Stimulated activated CD4-positive, alpha-beta T cell treated with anti-CD3 and anti-CD28 coated beads, Interleukin-4, amount 100 ng/mL, for 4 hours (primary cell): Measurements from ENCODE around the gene MBL2.

ENCODE experiments used
- DNase-seq, 2 experiments: peaks; one replicate each; pipeline ENCODE4 v3.0.0-alpha.2; 2020

Gene MBL2

GRCh38 chr10:52771534-52772445 is 794 bp downstream of the MBL2 start:
- no peak for DNase-seq

- DNase-seq = no peak
Observed at GRCh38 chr10:52770904-52771303, 1.7 kb downstream of the MBL2 start.

GRCh38 chr10:52769966-52770365 is 2.6 kb downstream of the MBL2 start:
- no peak for DNase-seq

GRCh38 chr10:52768001-52768532 is 4.5 kb downstream of the MBL2 start:
- DNase-seq = no peak

- no peak for DNase-seq
Observed at GRCh38 chr10:52762088-52762487, 10.5 kb downstream of the MBL2 start.

- DNase-seq = no peak
Observed at GRCh38 chr10:52759154-52759553, 13.4 kb downstream of the MBL2 start.

GRCh38 chr10:52758406-52758805 is 14.2 kb downstream of the MBL2 start:
- no peak for DNase-seq

- DNase-seq = no peak
Observed at GRCh38 chr10:52757773-52758172, 14.8 kb downstream of the MBL2 start.

- no peak for DNase-seq
Observed at GRCh38 chr10:52756966-52757365, 15.6 kb downstream of the MBL2 start.

GRCh38 chr10:52756295-52756694 is 16.3 kb downstream of the MBL2 start:
- DNase-seq = no peak

GRCh38 chr10:52755297-52756062 is 17.1 kb downstream of the MBL2 start:
- DNase-seq = no peak

- no peak for DNase-seq
Observed at GRCh38 chr10:52752801-52753445, 19.7 kb downstream of the MBL2 start.

- DNase-seq = no peak
Observed at GRCh38 chr10:52752261-52752660, 20.3 kb downstream of the MBL2 start.

- DNase-seq = no peak
Observed at GRCh38 chr10:52751337-52751736, 21.2 kb downstream of the MBL2 start.

GRCh38 chr10:52750629-52751028 is 22.0 kb downstream of the MBL2 start:
- DNase-seq = no peak

GRCh38 chr10:52747694-52748093 is 24.9 kb downstream of the MBL2 start:
- DNase-seq = no peak

- DNase-seq = no peak
Observed at GRCh38 chr10:52746169-52746568, 26.4 kb downstream of the MBL2 start.

- no peak for DNase-seq
Observed at GRCh38 chr10:52744057-52744805, 28.4 kb downstream of the MBL2 start.

GRCh38 chr10:52742731-52743130 is 29.9 kb downstream of the MBL2 start:
- no peak for DNase-seq

- no peak for DNase-seq
Observed at GRCh38 chr10:52741851-52742250, 30.7 kb downstream of the MBL2 start.

- DNase-seq = peak in 1 of 2 experiments; percentile 5
Observed at GRCh38 chr10:52740913-52741675, 31.5 kb downstream of the MBL2 start.

- no peak for DNase-seq
Observed at GRCh38 chr10:52740155-52740549, 32.4 kb downstream of the MBL2 start.
